A673 (cell line): ENCODE measurements around the gene SCIMP.

ENCODE experiments used
- CTCF ChIP-seq: fragments of 300-800, 200-600 bp; sonication (generic); conservative IDR thresholded peaks from 2 replicates; pipeline ENCODE4 v1.5.1; 2017; ENCODE audit warnings: low read depth, mild to moderate bottlenecking, antibody characterized with exemption, low read length, moderate library complexity, mixed read lengths
- EZH2 ChIP-seq: fragments of 200-600 bp; sonication (generic); IDR thresholded peaks from 2 replicates; pipeline ENCODE4 v1.6.1; 2017; ENCODE audit warnings: borderline replicate concordance, low read depth, mild to moderate bottlenecking, mixed read lengths, antibody characterized with exemption, low read length; ENCODE audit not compliant: poor library complexity, severe bottlenecking

- TF ChIP-seq CTCF = no peak
- no peak for TF ChIP-seq EZH2
These were observed at the start of gene SCIMP for GRCh38 chr17:5234645-5235576.
